ENCODE results near the gene CDH4. TPM values are rescaled to one million over a fixed set of nuclear protein-coding genes. Genes with fewer than 3 reads are reported as not detected.

CDH4 gene
- total and polyA plus RNA-seq, 7 donors: under 0.01 to 0.06 TPM; not detected in 5

DNA sequence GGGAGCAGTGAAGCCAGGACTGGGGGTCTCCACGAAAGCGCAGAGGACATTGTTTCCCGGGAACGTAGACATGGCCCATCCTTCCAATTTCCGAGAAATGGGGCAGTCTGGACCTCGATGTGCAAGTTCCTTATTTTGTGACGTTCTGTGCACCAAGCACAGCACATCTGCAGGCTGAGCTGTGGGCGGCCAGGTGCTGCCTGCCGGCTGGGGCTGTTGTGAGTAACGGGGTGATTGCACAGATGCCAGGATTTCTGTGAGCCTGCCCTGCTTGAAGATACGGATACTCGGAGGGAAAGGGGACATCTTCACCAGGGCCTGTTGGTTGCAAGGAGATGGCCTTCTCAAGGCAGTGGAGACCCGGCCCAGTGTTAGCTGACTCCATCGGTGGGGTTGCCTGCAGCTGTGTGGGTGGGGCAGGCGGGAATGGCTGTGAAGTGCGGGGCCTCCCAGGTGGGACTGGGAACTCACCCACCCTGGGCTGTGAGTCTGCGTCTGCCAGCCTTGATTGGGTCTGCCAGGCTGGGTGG lies 27.6 kb downstream of the CDH4 start:
- no peak for DNase-seq
- no peaks in the 10 kb centered on the region for H3K4me1 ChIP-seq
- intact Hi-C loops (cut with DNase I): no loop called here
- H3K9me3 ChIP-seq: no peaks in the 10 kb centered on the region
- 83 to 86% methylated on average over 17 of the region's 17 CpGs for WGBS, 2 donors
- no peak overlapping the region for H3K27ac ChIP-seq
- no peaks in the 10 kb centered on the region for H3K36me3 ChIP-seq
- H3K4me3 ChIP-seq: no peak overlapping the region
- peaks cover 0 to 25% (median 6%) of the 10 kb centered on the region in 3 donors for H3K27me3 ChIP-seq
- TF ChIP-seq EP300 (IDR thresholded peaks at IDR 0.05): no peak
- TF ChIP-seq CTCF (IDR thresholded peaks at IDR 0.05): no peak
- no peak for TF ChIP-seq POLR2A (IDR thresholded peaks at IDR 0.05)
- TF ChIP-seq POLR2AphosphoS5 (IDR thresholded peaks at IDR 0.05): no peak

- TF ChIP-seq POLR2AphosphoS5 (IDR thresholded peaks at IDR 0.05): no peak
- TF ChIP-seq EP300 (IDR thresholded peaks at IDR 0.05): no peak
- no peak for TF ChIP-seq CTCF (IDR thresholded peaks at IDR 0.05)
- no peak for TF ChIP-seq POLR2A (IDR thresholded peaks at IDR 0.05)
- H3K4me3 ChIP-seq: no peak overlapping the region
- H3K27me3 ChIP-seq: peaks cover 0 to 20% (median 6%) of the 10 kb centered on the region in 3 donors
- no peaks in the 10 kb centered on the region for H3K9me3 ChIP-seq
- no peaks in the 10 kb centered on the region for H3K4me1 ChIP-seq
- intact Hi-C loops (cut with DNase I): no loop called here
- no peak for DNase-seq
- H3K36me3 ChIP-seq: no peaks in the 10 kb centered on the region
- 93 to 95% methylated on average over 27 of the region's 27 CpGs for WGBS, 2 donors
- H3K27ac ChIP-seq: no peak overlapping the region
These were observed 28.3 kb downstream of the CDH4 start for GRCh38 chr20:61280217-61280980.

- TF ChIP-seq CTCF (IDR thresholded peaks at IDR 0.05) (no peak), EP300 (IDR thresholded peaks at IDR 0.05) (no peak), POLR2A (IDR thresholded peaks at IDR 0.05) (no peak), POLR2AphosphoS5 (IDR thresholded peaks at IDR 0.05) (no peak)
- no peak overlapping the region for H3K4me3 ChIP-seq
- 85 to 87% methylated on average over 12 of the region's 12 CpGs for WGBS, 2 donors
- no peaks in the 10 kb centered on the region for H3K4me1 ChIP-seq
- no peaks in the 10 kb centered on the region for H3K36me3 ChIP-seq
- H3K27ac ChIP-seq: no peak overlapping the region
- no peaks in the 10 kb centered on the region for H3K9me3 ChIP-seq
- peaks cover 0 to 20% (median 6%) of the 10 kb centered on the region in 3 donors for H3K27me3 ChIP-seq
- intact Hi-C loops (cut with DNase I): no loop called here
- no peak for DNase-seq
These were observed 29.3 kb downstream of the CDH4 start for GRCh38 chr20:61281286-61281795.

- Histone ChIP-seq H3K27ac (no peak overlapping the region), H3K4me3 (no peak overlapping the region), H3K27me3 (peaks cover 0 to 11% (median 0%) of the 10 kb centered on the region in 3 donors), H3K36me3 (no peaks in the 10 kb centered on the region), H3K9me3 (no peaks in the 10 kb centered on the region), H3K4me1 (peaks cover 0 to 7% (median 4%) of the 10 kb centered on the region in 4 donors)
- no peak for DNase-seq
- no peak for TF ChIP-seq EP300 (IDR thresholded peaks at IDR 0.05)
- no peak for TF ChIP-seq POLR2AphosphoS5 (IDR thresholded peaks at IDR 0.05)
- TF ChIP-seq POLR2A (IDR thresholded peaks at IDR 0.05): no peak
- TF ChIP-seq CTCF (IDR thresholded peaks at IDR 0.05): no peak
- intact Hi-C loops (cut with DNase I): no loop called here
- 59 to 72% methylated on average over 5 of the region's 5 CpGs for WGBS, 2 donors
These were observed 32.7 kb downstream of the CDH4 start for GRCh38 chr20:61284752-61285151.

All from sigmoid colon (tissue), 7 donors.